ENCODE results near the gene FOXL2NB.

FOXL2NB gene

GRCh38 chr3:138944929-138945708 is 1.9 kb upstream of the FOXL2NB start:
- no peak for DNase-seq (ENCODE audit: low read depth in 2 of 2)

- no peak for DNase-seq (ENCODE audit: low read depth in 2 of 2)
Observed at GRCh38 chr3:138945709-138946662, 1.0 kb upstream of the FOXL2NB start.

GRCh38 chr3:138947495-138948121 is 591 bp downstream of the FOXL2NB start:
- DNase-seq (ENCODE audit: low read depth in 2 of 2) = no peak

GRCh38 chr3:138948371-138949001 is 1.5 kb downstream of the FOXL2NB start:
- no peak for DNase-seq (ENCODE audit: low read depth in 2 of 2)

- DNase-seq (ENCODE audit: low read depth in 2 of 2) = no peak
Observed at GRCh38 chr3:138949002-138949418, 2.0 kb downstream of the FOXL2NB start.

GRCh38 chr3:138949445-138950005 is 2.5 kb downstream of the FOXL2NB start:
- DNase-seq (ENCODE audit: low read depth in 2 of 2) = no peak

- DNase-seq (ENCODE audit: low read depth in 2 of 2) = no peak
Observed at GRCh38 chr3:138950006-138950644, 3.1 kb downstream of the FOXL2NB start.

GRCh38 chr3:138950701-138951100 is 3.7 kb downstream of the FOXL2NB start:
- no peak for DNase-seq (ENCODE audit: low read depth in 2 of 2)

GRCh38 chr3:138960417-138960852 is 13.4 kb downstream of the FOXL2NB start:
- DNase-seq (ENCODE audit: low read depth in 2 of 2) = no peak

GRCh38 chr3:138962854-138963560 is 16.0 kb downstream of the FOXL2NB start:
- no peak for DNase-seq (ENCODE audit: low read depth in 2 of 2)

- DNase-seq (ENCODE audit: low read depth in 2 of 2) = no peak
Observed at GRCh38 chr3:138964264-138964663, 17.2 kb downstream of the FOXL2NB start.

GRCh38 chr3:138964923-138965322 is 17.9 kb downstream of the FOXL2NB start:
- DNase-seq (ENCODE audit: low read depth in 2 of 2) = no peak

GRCh38 chr3:138971766-138972320 is 24.8 kb downstream of the FOXL2NB start:
- no peak for DNase-seq (ENCODE audit: low read depth in 2 of 2)

- no peak for DNase-seq (ENCODE audit: low read depth in 2 of 2)
Observed at GRCh38 chr3:138972941-138973340, 25.9 kb downstream of the FOXL2NB start.

- no peak for DNase-seq (ENCODE audit: low read depth in 2 of 2)
Observed at GRCh38 chr3:138974462-138974861, 27.4 kb downstream of the FOXL2NB start.

GRCh38 chr3:138975351-138975750 is 28.3 kb downstream of the FOXL2NB start:
- DNase-seq (ENCODE audit: low read depth in 2 of 2) = no peak

- DNase-seq (ENCODE audit: low read depth in 2 of 2) = no peak
Observed at GRCh38 chr3:138976047-138976446, 29.0 kb downstream of the FOXL2NB start.

GRCh38 chr3:138984816-138985215 is 37.8 kb downstream of the FOXL2NB start:
- DNase-seq (ENCODE audit: low read depth in 2 of 2) = no peak

GRCh38 chr3:138985932-138986331 is 38.9 kb downstream of the FOXL2NB start:
- DNase-seq (ENCODE audit: low read depth in 2 of 2) = no peak

- no peak for DNase-seq (ENCODE audit: low read depth in 2 of 2)
Observed at GRCh38 chr3:138987181-138987580, 40.2 kb downstream of the FOXL2NB start.

Measured in stimulated activated CD4-positive, alpha-beta T cell treated with anti-CD3 and anti-CD28 coated beads, Interleukin-15, amount 100 ng/mL, for 48 hours (primary cell).